GM21825 (cell line): Measurements from ENCODE around the gene TMEM178B.

Experiments
- ATAC-seq: cut with Tn5 transposase; IDR thresholded peaks from one replicate; pipeline ENCODE4 v1.9.1; 2021; ENCODE audit warnings: mild to moderate bottlenecking, moderate library complexity; ENCODE audit not compliant: unreplicated experiment

The TMEM178B gene

DNA sequence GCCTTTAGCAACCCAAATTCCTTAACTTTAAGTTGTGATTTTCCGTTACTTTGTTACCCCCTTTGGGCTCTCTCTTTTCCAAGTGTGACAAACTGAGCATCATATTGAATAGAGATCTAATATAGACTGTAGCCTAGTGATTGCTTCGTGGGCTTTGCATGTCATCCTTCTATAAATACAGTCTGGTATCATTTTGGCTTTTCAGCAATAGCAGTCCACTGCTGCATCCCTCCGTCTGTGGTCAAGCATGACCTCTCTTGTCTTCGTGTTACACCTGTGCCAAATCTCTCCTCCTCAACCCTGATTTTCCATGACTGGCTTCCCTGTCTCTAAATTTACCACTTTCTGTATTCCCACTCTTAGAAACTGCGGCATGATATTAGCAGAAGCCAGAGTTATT lies 423.5 kb downstream of the TMEM178B start:
- ATAC-seq: no peak

DNA sequence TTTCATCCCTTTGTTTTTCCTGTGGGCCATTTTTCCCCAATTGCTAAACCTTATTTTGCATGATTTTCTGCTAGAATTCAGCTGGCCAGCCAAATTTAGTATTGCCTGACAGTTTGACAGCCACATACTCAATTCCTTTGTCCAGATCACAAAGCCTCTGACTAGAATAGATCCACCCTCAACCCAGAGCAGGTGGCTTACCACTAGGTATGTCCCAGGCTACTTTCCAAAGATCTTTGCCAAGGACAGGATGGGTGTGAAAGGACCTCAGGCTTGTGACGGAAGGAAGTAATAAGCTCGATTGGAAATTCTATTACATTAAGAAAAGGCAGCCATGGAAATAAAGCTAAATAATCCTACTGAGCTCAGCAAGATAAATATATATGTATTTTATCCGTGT lies 426.7 kb downstream of the TMEM178B start:
- ATAC-seq: no peak

DNA sequence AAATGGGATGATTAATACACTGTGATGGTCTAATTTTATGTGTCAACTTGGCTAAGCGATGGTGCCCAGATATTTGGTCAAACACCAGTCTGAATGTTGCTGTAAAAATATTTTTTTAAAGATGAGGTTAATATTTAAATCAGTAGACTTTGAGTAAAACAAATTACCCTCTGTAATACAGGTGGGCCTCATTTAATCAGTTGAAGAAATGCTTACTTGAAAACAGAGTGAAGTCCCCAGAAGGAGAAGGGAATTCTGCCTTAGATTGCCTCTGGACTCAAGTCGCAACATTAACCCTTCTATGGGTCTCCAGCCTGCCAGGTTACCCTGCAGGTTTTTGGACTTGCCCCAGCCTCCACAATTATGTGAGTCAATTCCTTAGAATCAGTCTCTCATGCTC lies 427.6 kb downstream of the TMEM178B start:
- ATAC-seq: no peak

DNA sequence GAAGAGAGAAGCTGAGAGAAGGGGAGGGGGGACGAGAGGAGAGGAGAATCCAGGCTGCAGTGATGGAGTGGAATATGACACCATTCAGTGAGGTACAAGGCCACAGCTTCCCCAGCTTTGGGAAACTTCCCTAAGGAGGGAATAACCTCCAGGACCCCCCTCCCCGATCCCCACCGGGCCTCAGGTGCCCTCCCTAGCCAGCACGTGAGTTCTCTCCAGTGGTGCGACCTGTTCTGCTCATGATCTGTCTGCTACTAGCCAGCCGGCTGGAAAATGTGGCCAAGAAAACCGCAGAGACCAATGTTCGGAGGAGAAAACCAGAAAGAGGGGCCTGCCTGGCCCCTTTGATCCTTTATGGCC lies 437.4 kb downstream of the TMEM178B start:
- no peak for ATAC-seq

- ATAC-seq: no peak
Measured at GRCh38 chr7:141511676-141512396, 438.0 kb downstream of the TMEM178B start.

DNA sequence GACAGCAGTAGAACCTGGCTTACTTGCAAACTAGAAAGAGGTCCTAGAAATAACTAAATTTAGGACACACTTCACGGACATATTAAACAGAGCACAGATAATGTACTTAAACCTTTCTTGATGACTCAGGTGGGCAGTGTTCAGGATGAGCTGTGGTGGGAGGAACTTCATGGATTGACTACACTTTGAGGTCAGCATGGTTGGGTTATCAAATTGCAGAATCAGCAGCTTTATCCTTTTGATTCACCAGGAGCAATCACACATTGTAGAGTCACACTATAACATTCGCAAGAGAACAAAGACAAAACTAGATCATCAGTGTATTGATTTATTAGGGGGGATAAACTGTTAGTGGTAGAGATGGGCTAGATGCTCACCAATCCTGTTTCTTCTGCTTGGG lies 438.7 kb downstream of the TMEM178B start:
- no peak for ATAC-seq

DNA sequence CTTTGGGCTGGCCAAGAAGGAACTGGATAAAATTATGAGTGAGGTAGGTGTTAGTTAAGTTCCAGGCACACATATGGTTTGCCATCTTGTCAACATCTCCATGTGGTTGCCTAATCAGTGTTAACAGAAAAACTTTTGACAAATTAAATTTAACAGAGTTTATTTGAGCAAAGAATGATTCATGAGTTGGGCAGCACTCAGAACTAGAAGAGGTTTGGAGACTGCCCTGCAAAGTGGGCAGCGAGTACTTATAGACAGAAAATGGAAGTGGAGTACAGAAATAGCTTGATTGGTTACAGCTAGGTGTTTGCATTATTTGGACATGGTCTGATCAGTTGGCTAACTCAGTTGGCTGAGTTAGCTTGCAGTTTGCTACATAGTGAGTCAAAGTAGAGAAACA lies 439.9 kb downstream of the TMEM178B start:
- ATAC-seq: no peak

DNA sequence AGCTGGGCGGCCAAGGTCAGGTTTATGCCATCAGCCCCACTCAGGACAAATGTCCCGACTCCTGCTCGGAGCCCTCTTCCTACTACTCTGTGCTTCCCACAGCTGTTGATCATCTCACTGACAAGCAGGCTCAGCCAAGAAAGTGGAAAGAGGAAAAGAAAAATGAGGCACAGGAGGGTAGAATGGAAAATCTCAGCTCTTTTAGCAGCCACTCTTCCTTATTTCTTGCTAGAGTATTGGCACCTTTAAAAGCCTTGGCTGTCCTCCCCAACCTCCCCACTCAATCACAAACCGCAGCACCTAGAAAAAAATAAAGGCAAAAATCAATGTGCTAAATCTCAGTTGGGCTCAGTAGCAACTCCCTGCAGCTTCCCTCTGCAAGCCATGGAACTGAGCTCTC lies 442.1 kb downstream of the TMEM178B start:
- ATAC-seq: no peak

- ATAC-seq: no peak
Measured at GRCh38 chr7:141519623-141520022, 445.8 kb downstream of the TMEM178B start.

GRCh38 chr7:141522657-141523342 lies 448.9 kb downstream of the TMEM178B start:
- ATAC-seq: no peak

DNA sequence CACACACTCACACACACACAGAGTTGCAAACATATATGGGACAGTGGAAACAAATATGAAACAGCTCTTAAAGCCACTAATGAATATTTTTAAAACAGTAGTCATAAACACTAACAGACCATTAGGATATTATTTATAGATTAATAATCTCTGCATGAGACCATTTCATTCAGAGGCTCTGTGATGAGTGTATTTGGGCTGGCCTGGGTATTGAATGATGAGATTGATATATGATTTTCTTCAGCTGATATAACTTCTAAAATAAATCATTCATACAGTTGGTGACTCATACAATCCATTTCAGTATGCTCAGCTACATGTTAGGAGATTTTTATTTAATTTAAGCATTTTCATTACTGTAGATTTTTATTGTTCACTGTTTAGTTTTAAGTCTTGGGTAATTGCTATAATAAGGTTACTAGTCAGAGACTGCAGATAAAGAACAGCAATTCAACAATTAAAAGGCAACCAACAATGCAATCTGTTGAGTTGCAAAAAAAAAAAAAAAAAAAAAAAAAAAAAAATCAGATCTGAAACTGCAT lies 452.2 kb downstream of the TMEM178B start:
- ATAC-seq: no peak

GRCh38 chr7:141527076-141527475 lies 453.2 kb downstream of the TMEM178B start:
- no peak for ATAC-seq

DNA sequence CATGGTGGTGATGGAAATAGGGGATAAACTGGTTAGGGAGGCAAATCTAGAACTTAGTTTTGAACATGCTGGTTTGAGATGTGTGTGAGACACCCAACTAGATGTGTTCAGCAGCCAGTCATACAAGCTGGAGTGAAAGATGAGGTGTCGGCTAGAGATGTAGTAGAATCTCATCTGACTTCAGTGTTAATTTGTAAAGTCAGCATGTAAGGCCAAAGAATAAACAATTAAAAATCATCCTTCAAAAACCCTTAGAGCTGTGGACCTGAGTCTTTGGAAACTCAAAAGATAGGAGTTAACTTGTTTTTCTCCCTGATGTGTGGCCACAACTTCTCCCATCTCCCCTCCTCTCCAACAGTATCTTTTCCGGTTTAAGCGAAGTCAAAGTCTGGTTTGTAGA lies 454.5 kb downstream of the TMEM178B start:
- no peak for ATAC-seq
